ENCODE data around the gene ADAM22.
"Not testable (repeated sequence)": the region's sequence is repeated elsewhere in the genome, so short reads cannot be mapped to it uniquely, and the experiment has no call there.

The ADAM22 gene

GRCh38 chr7:87933953-87934698 is at the start of gene ADAM22:
TSS of gene ADAM22 (plus strand) at chr7:87934251. CDS start at chr7:87934466, 215 bp downstream.
- DNase-seq, result peak; percentile 96

- DNase-seq, result no peak
Observed at GRCh38 chr7:87885018-87885417, 49.0 kb upstream of the ADAM22 start.

- peak; percentile 75 for DNase-seq
Observed at GRCh38 chr7:87886875-87887274, 47.2 kb upstream of the ADAM22 start.

GRCh38 chr7:87895363-87895762 is 38.7 kb upstream of the ADAM22 start:
- DNase-seq, result no peak

- no peak for DNase-seq
Observed at GRCh38 chr7:87899255-87899654, 34.8 kb upstream of the ADAM22 start.

- not testable (repeated sequence) for DNase-seq
Observed at GRCh38 chr7:87907136-87907906, 26.7 kb upstream of the ADAM22 start.

- DNase-seq, result not testable (repeated sequence)
Observed at GRCh38 chr7:87908814-87909213, 25.2 kb upstream of the ADAM22 start.

- DNase-seq, result no peak
Observed at GRCh38 chr7:87912121-87912520, 21.9 kb upstream of the ADAM22 start.

- no peak for DNase-seq
Observed at GRCh38 chr7:87918740-87919139, 15.3 kb upstream of the ADAM22 start.

- no peak for DNase-seq
Observed at GRCh38 chr7:87919875-87920274, 14.2 kb upstream of the ADAM22 start.

GRCh38 chr7:87920578-87920977 is 13.5 kb upstream of the ADAM22 start:
- no peak for DNase-seq

- not testable (repeated sequence) for DNase-seq
Observed at GRCh38 chr7:87922759-87923395, 11.2 kb upstream of the ADAM22 start.

GRCh38 chr7:87926581-87927461 is 7.2 kb upstream of the ADAM22 start:
- DNase-seq, result no peak

GRCh38 chr7:87933605-87933952 is 472 bp upstream of the ADAM22 start:
- DNase-seq, result no peak

GRCh38 chr7:87934699-87935383 is 790 bp downstream of the ADAM22 start:
- peak; percentile 83 for DNase-seq

GRCh38 chr7:87935384-87935706 is 1.3 kb downstream of the ADAM22 start:
- peak; percentile 50 for DNase-seq

GRCh38 chr7:87941138-87941537 is 7.1 kb downstream of the ADAM22 start:
- no peak for DNase-seq

GRCh38 chr7:87944547-87944946 is 10.5 kb downstream of the ADAM22 start:
- no peak for DNase-seq

GRCh38 chr7:87945926-87946325 is 11.9 kb downstream of the ADAM22 start:
- not testable (repeated sequence) for DNase-seq

- DNase-seq, result no peak
Observed at GRCh38 chr7:87948371-87948770, 14.3 kb downstream of the ADAM22 start.

GRCh38 chr7:87959336-87959735 is 25.3 kb downstream of the ADAM22 start:
- DNase-seq, result no peak

- DNase-seq, result no peak
Observed at GRCh38 chr7:87960239-87960638, 26.2 kb downstream of the ADAM22 start.

Measured in eye (tissue), 1 donor.